Right lobe of liver (tissue), 6 donors: Measurements from ENCODE around the gene MCTP2. TPM values are rescaled to one million over a fixed set of nuclear protein-coding genes. Genes with fewer than 3 reads are reported as not detected.

Experiments
- ATAC-seq, 4 donors: fragments of 200-7000 bp; cut with Tn5 transposase; one replicate each; pipeline ENCODE4 v1.9.1; 2020; ENCODE audit warnings: mild to moderate bottlenecking in 4 of 4, moderate library complexity in 4 of 4
- DNase-seq, 3 donors: peaks; one replicate each; pipeline ENCODE4 v3.0.0-alpha.2; 2020
- H3K27ac ChIP-seq, 3 donors: fragments of 200-600 bp; one replicate each; pipeline ENCODE4 v1.8.0; 2022
- H3K27me3 ChIP-seq, 2 donors: fragments of 200-600 bp; one replicate each; pipeline ENCODE4 v1.8.0; 2022
- H3K36me3 ChIP-seq, 4 donors: fragments of 200-600 bp; sonication (generic) in 1 of 4; one replicate each; pipeline versions ENCODE4 v1.5.1 to v1.8.0; 2017 to 2022; ENCODE audit warnings: control low read depth in 1 of 4
- H3K4me1 ChIP-seq, 4 donors: fragments of 200-600 bp; sonication (generic) in 1 of 4; one replicate each; pipeline versions ENCODE4 v1.5.1 to v1.8.0; 2017 to 2022; ENCODE audit warnings: control low read depth in 1 of 4
- H3K4me3 ChIP-seq, 3 donors: fragments of 200-600 bp; one replicate each; pipeline ENCODE4 v1.8.0; 2022
- H3K9me3 ChIP-seq, 4 donors: fragments of 200-600 bp; sonication (generic) in 1 of 4; one replicate each; pipeline versions ENCODE4 v1.5.1 to v1.8.0; 2017 to 2022; ENCODE audit warnings: control low read depth in 1 of 4
- CTCF ChIP-seq, 4 donors: fragments of 200-600 bp in 3 of 4; fragments of 450-650 bp in 1 of 4; IDR thresholded peaks; one replicate each; pipeline versions ENCODE4 v1.5.1 to v1.8.0; 2016 to 2022; ENCODE audit warnings: antibody characterized with exemption in 4 of 4, mild to moderate bottlenecking in 2 of 4
- POLR2A ChIP-seq: fragments of 450-650 bp; IDR thresholded peaks from one replicate; pipeline ENCODE4 v1.6.1; 2017; ENCODE audit warnings: antibody characterized with exemption, mild to moderate bottlenecking
- WGBS: methylation state at CpG from one replicate; pipeline ENCODE4 v1.1.6; 2018; ENCODE audit warnings: low coverage, low lambda C conversion rate; ENCODE audit not compliant: insufficient coverage; ENCODE audit errors: missing lambda C conversion rate; 5-methylcytosine and 5-hydroxymethylcytosine counted together
- intact Hi-C, 2 donors: fragments of 100-400 bp; cut with DNase I; formaldehyde crosslinking; loops; one replicate each; pipeline versions ENCODE4 v1.11.2 to v1.14.1; 2022
- total RNA-seq, 6 experiments: library from RNA; depleted of rRNA in 2 of 6; stranded (reverse); fragments of >200 nt in 2 of 6; fragmentation: NEBNext Ultra II Directional in 3 of 6; extraction: Animal tissue kit (Norgen Biotek cat#: 25700) in 3 of 6; gene quantifications; one replicate each; pipeline versions ENCODE4 v1.1.0 to v1.2.4, GENCODE V29; 2016 to 2023
- donor health status: DM: no; HTN: yes; CAD: no.
- donor health status: DM: no; HTN: no; CAD: no.
- donor health status: DM: no; HTN: no; CAD: no.
- donor health status: DM: no; HTN: yes; CAD: no.
- donor health status: DM: no; HTN: yes; CAD: no.

Gene MCTP2
- total RNA-seq, 6 experiments from 2014 or later, result 1.8 to 5.3 (median 2.9) TPM

- no peaks in the 10 kb centered on the region for H3K36me3 ChIP-seq
- WGBS, result 55% methylated on average over 2 of the region's 2 CpGs
- H3K4me1 ChIP-seq, result peaks cover 0 to 2% (median 0%) of the 10 kb centered on the region in 4 donors
- no peak overlapping the region for H3K4me3 ChIP-seq
- TF ChIP-seq POLR2A (no peak), CTCF (IDR thresholded peaks at IDR 0.05) (peak; percentile 63 to 71 (median 68))
- H3K27ac ChIP-seq, result no peak overlapping the region
- no peaks in the 10 kb centered on the region for H3K9me3 ChIP-seq
- no peaks in the 10 kb centered on the region for H3K27me3 ChIP-seq
- intact Hi-C loops, result loop anchor here in 1 of 2 donors (10.0 kb wide), 1 partner anchor 163 kb away; no protein-coding TSS in a partner anchor
- ATAC-seq (peak; percentile 61 to 71 (median 65)), DNase-seq (no peak)
These were observed 96.1 kb downstream of the MCTP2 start for GRCh38 chr15:94327356-94327936.

GRCh38 chr15:94331731-94332130, 100.4 kb downstream of the MCTP2 start:
- WGBS, result 41% methylated on average over 3 of the region's 3 CpGs
- H3K27me3 ChIP-seq, result no peaks in the 10 kb centered on the region
- no peak for DNase-seq
- no peaks in the 10 kb centered on the region for H3K9me3 ChIP-seq
- H3K4me1 ChIP-seq, result no peaks in the 10 kb centered on the region
- no peak for ATAC-seq
- no peak overlapping the region for H3K4me3 ChIP-seq
- intact Hi-C loops, result no loop called here
- H3K27ac ChIP-seq, result no peak overlapping the region
- H3K36me3 ChIP-seq, result no peaks in the 10 kb centered on the region
- TF ChIP-seq CTCF (IDR thresholded peaks at IDR 0.05), result no peak
- no peak for TF ChIP-seq POLR2A

- 72% methylated on average over 3 of the region's 3 CpGs for WGBS
- H3K9me3 ChIP-seq, result no peaks in the 10 kb centered on the region
- no peak overlapping the region for H3K27ac ChIP-seq
- H3K4me3 ChIP-seq, result no peak overlapping the region
- H3K4me1 ChIP-seq, result no peaks in the 10 kb centered on the region
- intact Hi-C loops, result no loop called here
- ATAC-seq (no peak), DNase-seq (no peak)
- TF ChIP-seq POLR2A (no peak), CTCF (IDR thresholded peaks at IDR 0.05) (no peak)
- H3K27me3 ChIP-seq, result no peaks in the 10 kb centered on the region
- H3K36me3 ChIP-seq, result no peaks in the 10 kb centered on the region
These were observed 104.3 kb downstream of the MCTP2 start for GRCh38 chr15:94335616-94336015.

- TF ChIP-seq CTCF (IDR thresholded peaks at IDR 0.05), result no peak
- no peak for TF ChIP-seq POLR2A
- Histone ChIP-seq H3K27ac (no peak overlapping the region), H3K9me3 (no peaks in the 10 kb centered on the region), H3K4me3 (no peak overlapping the region), H3K27me3 (no peaks in the 10 kb centered on the region), H3K36me3 (no peaks in the 10 kb centered on the region), H3K4me1 (no peaks in the 10 kb centered on the region)
- no peak for DNase-seq
- WGBS, result 72% methylated on average over 9 of the region's 13 CpGs
- intact Hi-C loops, result no loop called here
- ATAC-seq, result no peak
These were observed 105.6 kb downstream of the MCTP2 start for GRCh38 chr15:94336817-94337467.
